ENCODE data around the gene VASH1.
"Not testable (repeated sequence)": the region's sequence is repeated elsewhere in the genome, so short reads cannot be mapped to it uniquely, and the experiment has no call there.

The VASH1 gene

DNA sequence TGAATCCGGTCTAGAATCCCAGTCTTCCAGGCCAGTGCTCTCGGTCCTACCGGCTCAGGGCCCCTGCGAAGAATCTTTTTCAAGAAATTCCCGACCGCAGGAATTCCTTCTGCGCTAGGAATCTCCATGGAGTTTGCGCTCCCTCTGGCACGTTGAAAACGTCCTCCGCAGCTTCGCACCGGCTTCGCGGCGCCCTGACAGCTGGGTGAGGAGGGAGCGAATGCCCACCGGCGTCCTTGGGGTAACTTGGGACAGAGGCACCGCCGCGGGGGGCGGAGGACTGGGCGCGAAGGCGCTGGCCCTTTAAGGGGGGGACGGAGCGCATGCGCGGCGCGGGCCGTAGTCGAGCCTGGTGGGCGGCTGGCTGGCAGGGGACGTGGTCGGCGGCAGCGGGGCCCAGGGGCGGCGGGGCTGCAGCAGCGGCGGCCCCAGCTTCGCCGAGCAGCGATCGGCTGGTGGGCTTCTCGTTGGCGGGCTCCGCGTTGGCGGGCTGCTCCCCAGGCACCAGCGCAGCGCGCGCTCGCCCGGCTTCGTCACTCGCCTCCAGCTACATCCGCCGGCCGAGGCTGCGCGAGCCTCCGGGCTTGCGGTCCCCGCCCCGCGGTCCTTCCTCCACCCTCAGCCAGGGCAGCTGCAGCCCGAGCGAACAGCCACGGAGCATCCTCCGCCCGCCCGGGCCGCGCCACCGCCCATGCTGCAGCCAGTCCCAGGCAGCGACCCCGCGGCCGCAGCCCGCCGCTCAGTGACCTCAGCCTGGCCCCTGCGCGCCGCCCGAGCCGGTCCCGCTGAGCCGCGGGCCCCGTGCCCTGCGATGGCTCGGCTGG, at the start of gene VASH1:
TSS of gene VASH1 (plus strand) at position 333 of the 824 bp plus-strand sequence. CDS start 1,354 bp downstream, outside the sequence.
- peak in 2 of 3 experiments; percentile 18 to 44 for DNase-seq (ENCODE audit: low read depth in 3 of 3)

DNA sequence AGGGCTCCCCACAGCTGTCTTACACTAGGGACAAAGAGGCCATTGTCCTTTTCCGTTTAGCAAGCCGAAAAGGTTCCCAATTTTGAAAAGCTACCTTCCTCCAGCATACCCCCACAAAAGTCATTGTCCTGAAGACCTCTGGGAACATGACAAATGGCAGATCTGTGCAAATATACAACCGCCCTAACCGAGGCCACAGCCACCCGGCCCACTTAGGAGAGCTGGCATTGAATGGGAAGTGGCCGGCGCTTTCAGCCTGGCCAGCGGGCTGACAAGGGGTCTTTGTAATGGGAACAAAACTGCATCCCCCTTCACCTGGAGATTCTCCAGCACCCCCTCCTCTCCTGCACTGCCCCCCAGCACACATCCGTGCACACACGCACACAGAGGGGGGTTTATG, 48.1 kb upstream of the VASH1 start:
- no peak for DNase-seq (ENCODE audit: low read depth in 3 of 3)

DNA sequence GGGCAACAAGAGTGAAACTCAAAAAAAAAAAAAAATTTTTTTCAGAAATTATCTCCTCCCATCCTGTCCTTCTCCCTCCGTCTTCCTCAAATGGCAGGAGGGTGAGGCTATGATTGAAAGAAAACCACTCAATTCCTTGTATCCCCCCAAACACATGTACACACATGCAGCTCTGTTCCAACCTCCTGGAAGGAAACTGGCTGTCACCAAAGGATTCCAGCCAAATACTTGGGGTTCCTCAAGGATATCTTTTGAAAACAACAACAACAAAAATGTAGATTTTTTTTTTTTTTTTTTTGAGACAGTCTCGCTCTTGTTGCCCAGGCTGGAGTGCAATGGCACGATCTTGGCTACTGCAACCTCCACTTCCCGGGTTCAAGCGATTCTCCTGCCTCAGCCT, 46.8 kb upstream of the VASH1 start:
- no peak for DNase-seq (ENCODE audit: low read depth in 3 of 3)

DNA sequence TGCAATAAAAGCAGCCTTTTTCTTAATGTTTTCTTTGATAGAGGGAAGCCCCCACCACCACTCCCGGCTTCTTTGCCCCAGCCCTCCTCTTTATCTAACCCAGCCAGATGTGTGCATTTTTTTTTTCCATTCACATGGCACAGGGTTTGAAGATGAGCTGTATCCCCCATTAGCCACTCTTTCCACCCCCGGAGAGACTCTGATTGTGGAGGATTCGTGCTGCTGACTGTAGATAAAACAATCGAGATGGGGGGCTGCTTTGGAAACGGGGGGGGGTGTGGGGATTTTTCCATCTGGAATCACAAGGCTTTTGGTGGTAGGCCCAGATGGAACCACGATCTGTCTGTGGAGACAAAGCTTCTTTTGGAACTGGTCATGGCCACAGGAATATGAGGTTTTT, 46.2 kb upstream of the VASH1 start:
- DNase-seq (ENCODE audit: low read depth in 3 of 3), result no peak

DNA sequence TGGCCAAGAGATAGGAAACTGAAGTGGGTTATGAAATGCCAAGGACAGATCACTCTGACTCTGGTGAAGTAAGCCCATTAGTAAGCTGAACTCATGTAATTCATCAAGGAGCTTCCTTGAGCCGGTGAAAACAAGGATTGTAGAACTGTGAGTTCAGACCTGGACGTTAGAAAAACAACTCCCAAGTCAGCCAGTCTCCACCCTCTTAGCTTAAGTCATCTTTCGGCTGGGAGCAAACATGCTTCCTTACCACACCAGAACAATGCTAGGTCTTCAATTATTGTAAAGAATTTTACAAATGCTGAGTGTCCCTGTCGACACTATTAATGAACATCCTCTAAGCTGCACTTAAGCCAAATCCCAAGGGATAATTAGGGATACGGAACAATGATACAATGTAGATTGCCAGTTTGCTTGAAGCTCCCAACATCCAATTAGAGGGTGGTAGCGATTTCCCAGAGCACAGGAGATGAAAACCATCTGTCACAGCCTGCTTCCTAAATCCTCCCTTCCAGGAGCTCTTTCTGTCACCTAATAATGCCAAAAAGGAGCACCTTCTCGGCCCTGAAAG, 45.7 kb upstream of the VASH1 start:
- no peak for DNase-seq (ENCODE audit: low read depth in 3 of 3)

DNA sequence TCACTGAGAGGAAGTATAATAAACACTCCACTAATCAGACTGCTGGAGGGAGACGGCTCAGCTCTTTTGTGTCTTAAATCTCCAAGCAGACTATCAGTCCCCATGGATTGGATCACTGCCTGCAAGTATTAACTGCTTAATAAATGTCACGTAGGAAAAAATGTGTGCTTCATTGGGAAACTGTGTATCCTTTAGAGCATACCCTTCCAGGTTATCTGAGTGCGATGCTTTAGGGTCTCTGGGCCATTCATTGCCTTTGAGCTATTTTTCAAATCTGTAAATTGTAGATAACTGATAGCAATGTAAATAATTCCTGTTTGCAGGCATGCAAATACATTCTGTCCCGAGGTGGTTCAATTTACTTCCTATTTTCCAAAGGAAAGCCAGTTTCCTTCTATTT, 45.0 kb upstream of the VASH1 start:
- DNase-seq (ENCODE audit: low read depth in 3 of 3), result no peak

DNA sequence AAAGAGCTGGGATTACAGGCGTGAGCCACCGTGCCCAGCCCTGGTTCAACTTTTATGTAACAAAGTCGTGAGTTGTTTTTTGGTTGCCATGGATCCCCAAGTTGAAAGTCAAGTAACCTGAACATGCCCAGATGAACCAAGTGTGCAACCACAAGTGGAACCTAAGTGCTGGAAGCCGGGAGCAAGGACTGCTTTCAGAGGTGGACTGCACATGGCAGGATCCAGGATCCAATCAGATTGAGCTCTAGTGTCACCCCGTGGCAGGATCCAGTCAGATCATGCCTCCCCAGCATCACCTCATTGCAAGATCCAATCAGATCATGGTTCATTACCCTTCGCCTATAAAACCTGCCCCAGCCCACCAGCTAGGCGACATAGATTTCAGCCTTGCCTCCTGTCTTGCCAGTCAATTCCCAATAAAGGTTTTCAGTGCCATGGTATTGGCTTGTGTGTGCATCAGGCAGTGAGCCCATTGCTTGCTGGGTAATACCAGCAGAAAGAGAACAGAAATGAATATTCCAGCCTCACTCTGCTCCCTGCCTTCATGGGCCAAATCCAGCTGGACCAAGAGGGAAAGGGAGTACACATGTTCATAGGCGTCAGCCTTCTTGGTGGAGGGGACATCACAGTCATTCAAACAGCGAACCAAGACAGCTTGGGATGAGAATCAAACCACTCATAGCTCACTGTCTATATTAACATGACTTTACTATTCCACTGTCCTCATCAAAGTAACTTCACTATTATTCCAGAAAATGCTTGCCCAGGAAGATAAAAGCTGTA, 43.6 kb upstream of the VASH1 start:
- DNase-seq (ENCODE audit: low read depth in 3 of 3), result no peak

DNA sequence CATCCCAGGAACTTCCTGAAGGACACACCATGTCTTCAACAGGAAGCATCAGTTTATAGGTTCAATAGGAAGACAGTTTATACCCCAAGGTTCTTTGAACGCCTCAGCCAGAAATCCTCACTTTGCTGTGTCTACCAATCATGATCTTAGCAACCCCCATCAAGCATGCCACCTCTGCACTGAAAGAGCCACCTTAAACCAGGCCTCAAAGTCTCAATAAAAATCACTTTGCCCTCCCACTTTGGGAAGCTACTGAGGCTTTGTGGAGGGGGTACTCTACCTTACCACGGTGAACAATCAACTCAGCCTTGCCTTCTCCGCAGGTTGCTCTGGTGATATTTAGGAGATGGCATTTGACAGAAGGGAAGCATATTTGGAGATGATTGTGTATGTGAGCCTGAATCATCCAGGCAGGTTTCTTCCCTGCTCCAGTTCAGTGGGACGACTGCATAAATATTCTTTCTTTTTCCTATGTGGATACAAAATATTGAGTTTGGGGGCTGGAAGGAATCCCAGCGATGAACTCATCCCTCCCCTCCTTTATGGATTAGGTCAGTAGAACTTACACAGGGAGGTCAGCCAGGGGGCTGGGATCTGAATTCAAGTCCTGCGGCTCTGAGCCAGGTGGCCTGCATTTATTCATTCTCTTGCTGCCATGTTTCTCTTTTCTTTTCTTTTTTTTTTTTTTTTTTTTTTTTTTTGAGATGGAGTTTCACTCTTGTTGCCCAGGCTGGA, 42.8 kb upstream of the VASH1 start:
- DNase-seq (ENCODE audit: low read depth in 3 of 3), result no peak

DNA sequence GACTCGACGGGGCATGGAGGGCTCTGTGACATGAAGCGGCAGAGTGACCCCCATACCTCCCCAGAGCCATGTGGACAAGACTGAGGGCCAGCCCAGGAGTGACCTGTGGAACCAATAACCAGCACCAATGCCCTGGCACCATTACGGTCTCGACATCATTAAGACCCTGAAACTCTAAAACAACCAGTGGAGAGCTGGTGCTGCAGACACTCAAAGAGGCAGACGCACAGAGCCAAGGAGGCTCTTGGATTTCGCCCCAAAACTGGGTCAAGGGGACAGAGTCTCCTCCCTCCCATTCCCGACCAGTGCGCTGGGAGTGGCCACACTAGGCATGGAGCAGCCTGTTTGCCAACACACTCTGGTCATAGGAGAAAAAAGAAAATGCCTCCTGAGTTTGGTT, 41.6 kb upstream of the VASH1 start:
- DNase-seq (ENCODE audit: low read depth in 3 of 3), result no peak

DNA sequence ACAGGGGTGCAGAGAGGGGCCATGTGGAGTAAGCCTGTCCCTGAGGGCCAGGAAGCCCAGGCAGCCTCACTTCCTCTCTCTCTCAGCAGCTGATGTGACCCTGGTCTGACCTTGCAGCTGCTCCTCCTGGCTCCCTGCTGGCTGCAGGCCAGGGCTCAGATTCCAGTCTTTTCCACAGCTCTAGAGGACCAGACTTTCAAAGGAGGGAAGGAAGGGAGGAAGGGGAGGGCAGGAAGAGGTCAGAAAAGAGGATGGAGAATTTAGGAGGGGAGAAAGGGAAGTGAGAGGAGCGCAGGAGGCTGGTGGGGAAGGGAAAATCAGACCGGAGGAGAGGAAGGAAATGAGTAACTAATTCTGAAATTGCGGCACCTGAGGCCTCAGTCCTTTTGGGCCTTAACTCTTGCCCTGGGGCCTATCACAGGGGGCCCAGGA, 40.9 kb upstream of the VASH1 start:
- DNase-seq (ENCODE audit: low read depth in 3 of 3), result no peak

DNA sequence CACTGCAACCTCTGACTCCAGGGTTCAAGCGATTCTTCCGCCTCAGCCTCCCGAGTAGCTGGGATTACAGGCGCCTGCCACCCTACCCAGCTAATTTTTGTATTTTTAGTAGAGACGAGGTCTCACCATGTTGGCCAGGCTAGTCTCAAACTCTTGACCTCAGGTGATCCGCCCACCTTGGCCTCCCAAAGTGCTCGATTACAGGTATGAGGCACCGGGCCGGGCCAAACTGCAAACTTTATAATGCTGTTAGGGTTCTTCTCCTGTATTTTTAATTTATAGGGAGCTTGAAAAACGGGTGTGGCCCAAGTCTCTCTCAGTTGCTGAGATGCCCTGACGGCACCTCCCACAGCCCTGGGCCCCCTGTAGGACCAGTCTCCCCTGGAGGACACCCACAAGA, 39.8 kb upstream of the VASH1 start:
- not testable (repeated sequence) for DNase-seq (ENCODE audit: low read depth in 3 of 3)

DNA sequence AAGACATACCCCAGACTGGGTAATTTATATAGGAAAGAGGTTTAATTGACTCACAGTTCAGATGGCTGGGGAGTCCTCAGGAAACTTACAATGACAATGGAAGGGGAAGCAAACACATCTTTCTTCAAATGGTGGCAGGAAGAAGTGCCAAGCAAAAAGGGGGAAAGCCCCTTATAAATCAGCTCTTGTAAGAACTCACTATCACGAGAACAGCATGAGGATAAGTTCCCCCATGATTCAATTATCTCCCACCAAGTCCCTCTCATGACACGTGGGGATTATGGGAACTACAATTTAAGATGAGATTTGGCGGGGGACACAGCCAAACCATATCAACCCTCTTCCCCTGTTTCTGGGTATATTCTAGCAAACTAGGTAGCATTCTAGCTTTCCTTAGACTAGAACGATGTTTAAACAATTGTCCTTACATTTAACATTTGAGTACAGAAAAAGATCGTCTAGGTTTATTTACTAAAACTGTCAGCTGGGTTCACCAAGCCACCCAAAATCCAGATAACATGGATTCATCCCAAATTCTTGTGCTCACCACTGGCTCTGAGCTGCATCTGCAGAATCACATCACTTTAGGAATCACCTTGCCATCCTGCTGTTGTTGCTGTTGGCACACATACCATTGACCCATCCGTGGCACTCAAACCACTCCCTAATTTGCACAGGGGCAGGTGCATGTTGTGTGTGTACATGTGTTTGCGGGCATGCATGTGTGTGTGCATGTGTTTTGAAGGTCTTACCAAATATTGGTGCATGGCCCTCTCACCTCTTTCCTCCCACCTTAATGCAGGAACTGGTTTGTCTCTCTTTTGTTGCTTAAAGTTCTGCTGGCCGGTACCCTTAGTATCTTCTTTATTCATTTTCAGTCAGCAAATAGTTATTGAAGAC, 36.4 kb upstream of the VASH1 start:
- no peak for DNase-seq (ENCODE audit: low read depth in 3 of 3)

DNA sequence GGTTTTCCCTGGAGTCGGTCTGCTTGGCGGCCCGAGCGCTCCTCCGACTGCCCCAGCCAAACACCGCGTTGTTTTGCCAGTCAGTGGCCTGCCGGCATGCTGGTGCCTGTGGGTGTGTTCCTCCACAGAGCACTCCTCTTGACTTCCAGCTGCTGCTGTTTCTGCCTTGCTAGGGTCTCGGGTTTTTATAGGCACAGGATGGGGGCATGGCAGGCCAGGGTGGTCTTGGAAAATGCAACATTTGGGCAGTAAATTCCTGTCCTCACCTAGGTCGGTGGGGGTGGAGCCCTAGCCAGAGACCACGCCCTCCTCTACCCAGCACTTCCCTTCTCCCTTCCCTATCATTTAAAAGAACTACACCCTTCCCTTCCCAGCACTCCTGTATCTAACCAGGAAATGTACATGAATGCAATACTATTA, 34.7 kb upstream of the VASH1 start:
- DNase-seq (ENCODE audit: low read depth in 3 of 3), result no peak

DNA sequence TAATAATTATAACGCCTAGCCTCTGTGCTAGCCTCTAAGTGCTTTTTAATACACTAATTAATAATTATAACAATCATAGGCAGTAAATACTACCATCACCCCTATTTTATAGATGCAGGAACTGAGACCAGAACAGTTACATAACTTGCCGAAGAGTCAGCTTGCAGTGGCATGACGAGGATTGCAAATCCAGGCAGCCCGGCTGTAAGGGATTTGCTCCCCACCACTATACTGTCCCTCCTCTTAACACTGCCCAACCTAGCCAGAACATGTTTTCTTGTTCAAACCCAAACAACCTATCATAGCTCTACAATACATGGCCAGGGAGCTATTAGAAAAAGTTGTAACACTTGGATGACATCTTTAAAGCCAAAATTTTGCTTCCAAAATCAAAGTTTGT, 33.9 kb upstream of the VASH1 start:
- no peak for DNase-seq (ENCODE audit: low read depth in 3 of 3)

DNA sequence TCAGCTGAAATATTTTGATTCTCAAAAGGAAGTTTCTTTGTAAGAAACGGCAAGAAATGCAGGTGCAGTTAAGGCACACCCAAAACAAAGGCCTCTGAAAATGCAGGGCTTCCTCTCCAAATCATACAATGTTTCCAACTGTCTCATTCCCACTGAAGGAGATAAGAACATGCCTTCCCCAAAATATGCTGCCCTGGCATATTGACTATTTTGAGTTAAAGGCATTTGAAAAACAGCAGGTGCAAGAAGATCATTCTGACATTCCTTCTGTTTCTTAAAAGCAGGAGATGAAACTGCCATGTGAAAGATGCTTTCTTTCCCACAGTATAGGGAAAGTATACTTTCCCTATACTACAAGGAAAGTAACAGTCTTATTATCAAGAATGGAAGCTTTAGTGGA, 33.4 kb upstream of the VASH1 start:
- DNase-seq (ENCODE audit: low read depth in 3 of 3), result no peak

DNA sequence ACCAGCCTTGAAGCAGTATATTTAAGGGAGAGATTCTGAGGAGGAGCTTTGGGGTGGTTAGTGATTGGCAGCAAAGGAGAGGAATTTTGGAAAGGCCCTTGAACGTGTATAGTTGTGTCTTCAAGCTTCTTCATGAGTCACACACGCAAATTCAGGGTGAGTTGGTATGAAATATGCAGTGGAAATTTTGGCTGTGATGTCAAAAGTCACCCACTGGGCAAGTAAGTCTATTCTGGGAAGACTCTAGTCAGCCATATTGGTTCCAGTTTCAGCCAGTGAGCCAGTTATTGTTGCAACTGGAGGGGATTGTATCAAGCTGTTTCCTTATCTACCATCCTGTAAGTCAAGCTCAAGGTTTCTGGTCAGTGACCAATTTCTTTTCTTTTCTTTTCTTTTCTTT, 32.0 kb upstream of the VASH1 start:
- DNase-seq (ENCODE audit: low read depth in 3 of 3), result no peak

DNA sequence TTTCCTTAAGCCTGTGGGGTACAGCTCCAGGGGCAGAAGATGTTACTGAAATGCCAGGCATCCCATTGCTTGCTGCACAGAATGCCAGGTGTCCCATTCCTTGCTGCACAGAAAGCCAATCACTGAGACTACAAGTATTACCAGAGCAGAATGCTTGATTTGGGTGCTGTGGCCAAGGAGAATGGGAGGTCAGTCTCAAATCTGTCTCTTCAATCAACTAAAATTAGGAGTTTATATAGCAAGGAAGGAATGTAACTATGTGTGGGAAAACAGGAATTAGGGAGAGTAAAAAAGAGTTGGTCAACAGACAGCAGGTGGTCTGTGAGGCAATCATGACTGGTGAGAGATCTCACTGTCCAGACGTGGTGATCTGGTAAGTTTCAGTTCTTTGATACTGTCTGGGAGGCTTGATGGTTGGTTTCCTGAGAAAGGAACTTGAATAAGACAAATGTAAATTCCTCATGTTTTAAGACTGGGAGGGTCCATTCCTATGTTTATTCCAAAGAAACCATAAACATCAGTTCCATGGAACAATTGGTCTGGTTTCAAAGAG, 31.2 kb upstream of the VASH1 start:
- no peak for DNase-seq (ENCODE audit: low read depth in 3 of 3)

DNA sequence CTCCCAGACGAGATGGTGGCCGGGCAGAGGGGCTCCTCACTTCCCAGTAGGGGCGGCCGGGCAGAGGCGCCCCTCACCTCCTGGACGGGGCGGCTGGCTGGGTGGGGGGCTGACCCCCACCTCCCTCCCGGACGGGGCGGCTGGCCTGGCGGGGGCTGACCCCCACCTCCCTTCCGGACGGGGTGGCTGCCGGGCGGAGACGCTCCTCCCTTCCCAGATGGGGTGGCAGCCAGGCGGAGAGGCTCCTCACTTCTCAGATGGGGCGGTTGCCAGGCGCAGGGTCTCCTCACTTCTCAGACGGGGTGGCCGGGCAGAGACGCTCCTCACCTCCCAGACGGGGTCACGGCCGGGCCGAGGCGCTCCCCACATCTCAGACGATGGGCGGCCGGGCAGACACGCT, 26.8 kb upstream of the VASH1 start:
- DNase-seq (ENCODE audit: low read depth in 3 of 3), result not testable (repeated sequence)

DNA sequence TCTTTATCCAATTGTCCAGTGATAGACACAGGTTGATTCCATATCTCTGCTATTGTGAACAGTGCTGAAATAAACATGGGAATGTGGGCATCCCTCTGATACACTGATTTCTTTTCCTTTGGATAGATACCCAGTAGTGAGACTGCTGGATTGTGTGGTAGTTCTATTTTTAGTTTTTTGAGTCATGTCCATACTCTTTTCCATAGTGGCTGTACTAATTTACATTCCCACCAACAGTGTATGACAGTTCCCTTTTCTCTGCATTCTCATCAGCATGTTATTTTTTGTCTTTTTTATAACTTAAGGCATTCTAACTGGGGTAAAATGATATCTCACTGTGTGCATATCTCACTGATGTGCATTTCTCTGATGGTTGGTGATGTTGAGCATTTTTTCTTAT, 24.8 kb upstream of the VASH1 start:
- no peak for DNase-seq (ENCODE audit: low read depth in 3 of 3)

DNA sequence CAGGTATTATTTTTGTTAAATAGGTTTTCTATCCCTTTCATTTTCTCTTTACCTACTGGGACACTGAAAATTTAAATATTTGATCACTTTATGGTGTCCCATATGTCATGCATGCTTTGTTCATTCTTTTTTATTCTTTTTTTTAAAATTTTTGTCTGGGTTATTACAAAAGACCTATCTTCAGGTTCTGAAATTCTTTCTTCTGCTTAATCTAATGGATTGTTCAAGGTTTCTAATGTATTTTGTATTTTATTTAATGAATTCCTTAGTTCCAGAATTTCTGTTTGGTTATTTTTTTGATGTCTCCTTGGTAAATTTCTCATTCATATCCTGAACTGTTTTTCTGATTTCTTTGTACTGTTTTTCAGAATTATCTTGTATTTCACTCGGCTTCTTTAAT, 20.2 kb upstream of the VASH1 start:
- no peak for DNase-seq (ENCODE audit: low read depth in 3 of 3)

DNA sequence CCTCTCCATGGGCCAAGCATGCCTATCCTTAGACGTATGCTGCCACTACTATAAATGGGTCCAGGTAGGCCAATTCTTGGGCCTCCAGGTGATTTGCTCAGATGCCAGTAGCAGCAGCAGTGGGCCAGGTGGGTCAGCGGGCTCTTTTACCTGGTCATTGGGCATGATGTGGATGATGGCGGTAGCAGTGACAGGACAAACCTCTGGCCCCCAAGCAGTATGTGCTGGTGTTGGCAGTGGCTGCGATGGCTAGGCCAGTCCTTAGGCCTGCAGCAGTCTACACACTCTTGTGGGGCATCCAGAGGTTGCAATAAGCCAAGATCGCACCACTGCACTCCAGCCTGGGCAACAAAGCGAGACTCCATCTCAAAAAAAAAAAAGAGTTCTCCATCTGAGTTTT, 19.1 kb upstream of the VASH1 start:
- no peak for DNase-seq (ENCODE audit: low read depth in 3 of 3)

Measured in stimulated activated CD4-positive, alpha-beta T cell treated with anti-CD3 and anti-CD28 coated beads, TNF-alpha, amount 100 ng/mL, for 4 hours (primary cell).